ENCODE results near the gene ACP5. TPM values are rescaled to one million over a fixed set of nuclear protein-coding genes. Genes with fewer than 3 reads are reported as not detected.

ACP5 gene
- total RNA-seq, 2 donors from 2014 or later, result 11.3 to 30.2 TPM

- H3K27ac ChIP-seq, result no peak overlapping the region
- H3K4me1 ChIP-seq, result peaks cover 7% of the 10 kb centered on the region
- H3K9me3 ChIP-seq, result no peaks in the 10 kb centered on the region
- no peak overlapping the region for H3K9ac ChIP-seq (ENCODE audit: low read depth in 2 of 2, low read length in 2 of 2)
- no peak for DNase-seq
- intact Hi-C loops (cut with DNase I), result no loop called here
- H3K4me3 ChIP-seq, result no peak overlapping the region
- no peak for TF ChIP-seq CTCF (IDR thresholded peaks at IDR 0.05)
- no peaks in the 10 kb centered on the region for H3K27me3 ChIP-seq
- no peaks in the 10 kb centered on the region for H3K36me3 ChIP-seq
These were observed 23.3 kb downstream of the ACP5 start for GRCh38 chr19:11554160-11554559.

DNA sequence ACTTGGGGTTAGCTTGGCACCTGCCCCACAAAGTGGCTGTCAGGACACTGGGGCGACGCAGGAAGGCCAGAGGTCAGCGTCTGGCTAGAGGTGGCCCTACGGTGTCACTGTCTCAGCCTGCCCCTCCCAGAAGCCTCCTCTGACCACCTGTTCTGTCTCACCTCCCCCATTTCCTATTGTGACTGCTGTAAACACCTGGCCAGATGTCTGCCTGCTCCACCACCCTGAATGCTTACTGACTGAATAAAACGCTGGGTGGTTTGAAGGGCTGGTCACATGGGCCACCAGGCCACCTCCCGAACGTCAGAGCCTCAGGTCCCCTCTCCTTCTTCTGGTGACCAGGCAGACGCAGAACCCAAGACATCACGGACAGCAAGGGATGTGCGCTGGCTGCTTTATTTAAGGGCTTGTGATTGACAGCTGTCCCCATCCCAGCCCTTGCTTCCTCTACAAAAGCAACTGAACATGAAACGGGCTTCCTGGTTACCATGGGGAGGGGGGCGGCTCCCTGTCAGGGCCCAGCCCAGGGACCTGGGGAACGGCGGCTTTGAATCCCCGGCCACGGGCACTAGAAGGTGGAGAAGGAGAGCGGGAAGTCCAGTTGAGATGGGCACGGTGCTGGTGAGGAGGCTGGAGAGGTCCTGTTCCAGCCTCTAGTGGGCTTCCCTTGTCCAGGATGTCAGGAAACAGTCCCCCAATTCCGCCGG lies 24.6 kb downstream of the ACP5 start:
- no peak for DNase-seq
- H3K36me3 ChIP-seq, result no peaks in the 10 kb centered on the region
- no peak overlapping the region for H3K27ac ChIP-seq
- peaks cover under 1% of the 10 kb centered on the region for H3K4me1 ChIP-seq
- H3K4me3 ChIP-seq, result no peak overlapping the region
- H3K9ac ChIP-seq (ENCODE audit: low read depth in 2 of 2, low read length in 2 of 2), result no peak overlapping the region
- H3K9me3 ChIP-seq, result no peaks in the 10 kb centered on the region
- TF ChIP-seq CTCF (IDR thresholded peaks at IDR 0.05), result no peak
- H3K27me3 ChIP-seq, result no peaks in the 10 kb centered on the region
- intact Hi-C loops (cut with DNase I), result no loop called here

GRCh38 chr19:11551603-11552235 lies 25.7 kb downstream of the ACP5 start:
- no peaks in the 10 kb centered on the region for H3K9me3 ChIP-seq
- H3K27ac ChIP-seq, result no peak overlapping the region
- no peak for TF ChIP-seq CTCF (IDR thresholded peaks at IDR 0.05)
- intact Hi-C loops (cut with DNase I), result no loop called here
- H3K36me3 ChIP-seq, result no peaks in the 10 kb centered on the region
- no peak overlapping the region for H3K4me3 ChIP-seq
- H3K27me3 ChIP-seq, result no peaks in the 10 kb centered on the region
- H3K9ac ChIP-seq (ENCODE audit: low read depth in 2 of 2, low read length in 2 of 2), result no peak overlapping the region
- no peaks in the 10 kb centered on the region for H3K4me1 ChIP-seq
- no peak for DNase-seq

GRCh38 chr19:11550265-11550664 lies 27.2 kb downstream of the ACP5 start:
- no peak for DNase-seq
- H3K9ac ChIP-seq (ENCODE audit: low read depth in 2 of 2, low read length in 2 of 2), result no peak overlapping the region
- no peak for TF ChIP-seq CTCF (IDR thresholded peaks at IDR 0.05)
- no peaks in the 10 kb centered on the region for H3K4me1 ChIP-seq
- no peak overlapping the region for H3K27ac ChIP-seq
- intact Hi-C loops (cut with DNase I), result no loop called here
- H3K36me3 ChIP-seq, result no peaks in the 10 kb centered on the region
- H3K4me3 ChIP-seq, result no peak overlapping the region
- H3K9me3 ChIP-seq, result no peaks in the 10 kb centered on the region
- H3K27me3 ChIP-seq, result no peaks in the 10 kb centered on the region

DNA sequence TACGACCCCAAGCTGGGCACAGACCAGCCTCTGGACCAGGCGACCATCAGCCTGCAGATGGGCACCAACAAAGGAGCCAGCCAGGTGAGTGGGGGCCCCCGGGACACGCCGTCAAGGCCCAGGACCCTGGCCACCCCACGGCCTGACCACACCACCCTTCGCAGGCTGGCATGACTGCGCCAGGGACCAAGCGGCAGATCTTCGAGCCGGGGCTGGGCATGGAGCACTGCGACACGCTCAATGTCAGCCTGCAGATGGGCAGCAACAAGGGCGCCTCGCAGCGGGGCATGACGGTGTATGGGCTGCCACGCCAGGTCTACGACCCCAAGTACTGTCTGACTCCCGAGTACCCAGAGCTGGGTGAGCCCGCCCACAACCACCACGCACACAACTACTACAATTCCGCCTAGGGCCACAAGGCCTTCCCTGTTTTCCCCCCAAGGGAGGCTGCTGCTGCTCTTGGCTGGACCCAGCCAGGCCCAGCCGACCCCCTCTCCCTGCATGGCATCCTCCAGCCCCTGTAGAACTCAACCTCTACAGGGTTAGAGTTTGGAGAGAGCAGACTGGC lies 28.0 kb downstream of the ACP5 start:
- Histone ChIP-seq H3K9ac (ENCODE audit: low read depth in 2 of 2, low read length in 2 of 2) (no peak overlapping the region), H3K9me3 (no peaks in the 10 kb centered on the region), H3K27me3 (no peaks in the 10 kb centered on the region), H3K4me3 (no peak overlapping the region), H3K27ac (no peak overlapping the region), H3K36me3 (no peaks in the 10 kb centered on the region), H3K4me1 (no peaks in the 10 kb centered on the region)
- intact Hi-C loops (cut with DNase I), result no loop called here
- TF ChIP-seq CTCF (IDR thresholded peaks at IDR 0.05), result no peak
- DNase-seq, result no peak

Data from colonic mucosa (tissue), 4 donors.